Thoracic aorta (tissue), 2 donors: ENCODE measurements around the gene ASPDH. TPM values are rescaled to one million over a fixed set of nuclear protein-coding genes. Genes with fewer than 3 reads are reported as not detected.

Experiments
- ATAC-seq: fragments of 150-250 bp; one replicate; pipeline ENCODE4 v1.8.0; 2017; ENCODE audit warnings: low read depth; ENCODE audit not compliant: insufficient number of reproducible peaks, low FRiP score
- DNase-seq: peaks from one replicate; pipeline ENCODE4 v3.0.0-alpha.2; 2020; ENCODE audit warnings: low spot score
- H3K27ac ChIP-seq, 2 donors: fragments of 200-600 bp; sonication (generic); 1 replicate in 1 of 2; 2 replicates in 1 of 2; pipeline ENCODE4 v1.5.1; 2016; ENCODE audit warnings: mild to moderate bottlenecking in 2 of 2, moderate library complexity in 2 of 2
- H3K27me3 ChIP-seq: fragments of 200-600 bp; sonication (generic); replicated peaks from 2 replicates; pipeline ENCODE4 v1.6.0; 2016; ENCODE audit warnings: mild to moderate bottlenecking; ENCODE audit not compliant: insufficient read depth
- H3K36me3 ChIP-seq: fragments of 200-600 bp; sonication (generic); one replicate; pipeline ENCODE4 v1.5.1; 2016
- H3K4me1 ChIP-seq, 2 donors: fragments of 200-600 bp; sonication (generic); 1 replicate in 1 of 2; 2 replicates in 1 of 2; pipeline versions ENCODE4 v1.5.1 to v1.6.0; 2016; ENCODE audit warnings: low read depth in 2 of 2, mild to moderate bottlenecking in 1 of 2; ENCODE audit not compliant: control insufficient read depth in 1 of 2
- H3K4me3 ChIP-seq: fragments of 200-600 bp; sonication (generic); 2 replicates; pipeline ENCODE4 v1.5.1; 2016; ENCODE audit warnings: mild to moderate bottlenecking
- H3K9me3 ChIP-seq: fragments of 200-600 bp; sonication (generic); 2 replicates; pipeline ENCODE4 v1.5.1; 2016
- total RNA-seq, 2 donors: library from RNA; depleted of rRNA; stranded (reverse); fragments of >200 nt; gene quantifications; one replicate each; pipeline versions ENCODE4 v1.1.0 to v1.2.3, GENCODE V29; 2016
- TF ChIP-seq, protein P1 (sequence below): fragments of 200-600 bp; sonication (generic); IDR thresholded peaks from one replicate; pipeline ENCODE4 v1.5.1; 2019; ENCODE audit warnings: antibody characterized with exemption

The ASPDH gene
- total RNA-seq, 2 donors from 2014 or later = not detected

DNA sequence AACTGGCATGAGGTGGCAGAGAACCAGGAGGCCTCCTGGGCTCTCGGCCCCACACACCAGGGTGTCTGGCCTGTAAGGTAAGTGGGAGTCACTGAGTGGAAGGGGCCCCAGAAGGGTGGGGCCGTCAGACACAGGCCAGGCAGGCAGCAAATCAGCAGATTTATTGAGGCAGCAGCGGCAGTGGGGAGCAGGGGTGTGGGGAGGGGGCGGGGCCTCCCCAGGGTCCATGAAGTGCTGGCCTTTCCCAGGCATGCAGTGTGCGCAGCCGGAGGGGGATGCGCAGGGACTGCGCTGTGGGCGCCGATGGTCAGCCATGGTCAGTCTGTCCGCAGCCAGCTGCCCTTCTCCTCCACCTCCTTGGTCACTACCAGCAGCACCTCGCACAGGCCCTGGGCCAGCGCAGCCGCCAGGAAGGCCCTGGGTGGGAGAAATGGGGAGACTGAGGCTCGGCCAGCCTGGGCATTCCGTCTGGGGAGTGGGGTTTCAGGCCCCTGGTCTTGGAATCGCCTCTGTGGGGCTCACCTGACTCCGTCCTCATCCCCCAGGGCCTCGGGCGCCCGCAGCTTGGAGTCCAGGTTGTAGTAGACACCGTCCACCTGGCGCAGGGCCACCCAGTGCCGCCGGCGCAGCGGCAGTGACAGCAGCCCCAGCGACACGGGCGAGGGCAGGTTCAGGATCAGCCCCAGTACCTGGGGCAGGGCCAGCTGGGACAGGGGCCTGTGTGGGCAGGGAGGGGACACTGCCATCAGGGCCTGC lies 7.7 kb downstream of the ASPDH start:
- H3K4me3 ChIP-seq = no peak overlapping the region
- no peaks in the 10 kb centered on the region for H3K36me3 ChIP-seq
- peaks cover 7 to 10% of the 10 kb centered on the region in 2 donors for H3K4me1 ChIP-seq
- DNase-seq = no peak
- no peak for ATAC-seq
- no peaks in the 10 kb centered on the region for H3K9me3 ChIP-seq
- no peaks in the 10 kb centered on the region for H3K27me3 ChIP-seq
- H3K27ac ChIP-seq = no peak overlapping the region
- TF ChIP-seq, protein P1, sequence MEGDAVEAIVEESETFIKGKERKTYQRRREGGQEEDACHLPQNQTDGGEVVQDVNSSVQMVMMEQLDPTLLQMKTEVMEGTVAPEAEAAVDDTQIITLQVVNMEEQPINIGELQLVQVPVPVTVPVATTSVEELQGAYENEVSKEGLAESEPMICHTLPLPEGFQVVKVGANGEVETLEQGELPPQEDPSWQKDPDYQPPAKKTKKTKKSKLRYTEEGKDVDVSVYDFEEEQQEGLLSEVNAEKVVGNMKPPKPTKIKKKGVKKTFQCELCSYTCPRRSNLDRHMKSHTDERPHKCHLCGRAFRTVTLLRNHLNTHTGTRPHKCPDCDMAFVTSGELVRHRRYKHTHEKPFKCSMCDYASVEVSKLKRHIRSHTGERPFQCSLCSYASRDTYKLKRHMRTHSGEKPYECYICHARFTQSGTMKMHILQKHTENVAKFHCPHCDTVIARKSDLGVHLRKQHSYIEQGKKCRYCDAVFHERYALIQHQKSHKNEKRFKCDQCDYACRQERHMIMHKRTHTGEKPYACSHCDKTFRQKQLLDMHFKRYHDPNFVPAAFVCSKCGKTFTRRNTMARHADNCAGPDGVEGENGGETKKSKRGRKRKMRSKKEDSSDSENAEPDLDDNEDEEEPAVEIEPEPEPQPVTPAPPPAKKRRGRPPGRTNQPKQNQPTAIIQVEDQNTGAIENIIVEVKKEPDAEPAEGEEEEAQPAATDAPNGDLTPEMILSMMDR = no peak

DNA sequence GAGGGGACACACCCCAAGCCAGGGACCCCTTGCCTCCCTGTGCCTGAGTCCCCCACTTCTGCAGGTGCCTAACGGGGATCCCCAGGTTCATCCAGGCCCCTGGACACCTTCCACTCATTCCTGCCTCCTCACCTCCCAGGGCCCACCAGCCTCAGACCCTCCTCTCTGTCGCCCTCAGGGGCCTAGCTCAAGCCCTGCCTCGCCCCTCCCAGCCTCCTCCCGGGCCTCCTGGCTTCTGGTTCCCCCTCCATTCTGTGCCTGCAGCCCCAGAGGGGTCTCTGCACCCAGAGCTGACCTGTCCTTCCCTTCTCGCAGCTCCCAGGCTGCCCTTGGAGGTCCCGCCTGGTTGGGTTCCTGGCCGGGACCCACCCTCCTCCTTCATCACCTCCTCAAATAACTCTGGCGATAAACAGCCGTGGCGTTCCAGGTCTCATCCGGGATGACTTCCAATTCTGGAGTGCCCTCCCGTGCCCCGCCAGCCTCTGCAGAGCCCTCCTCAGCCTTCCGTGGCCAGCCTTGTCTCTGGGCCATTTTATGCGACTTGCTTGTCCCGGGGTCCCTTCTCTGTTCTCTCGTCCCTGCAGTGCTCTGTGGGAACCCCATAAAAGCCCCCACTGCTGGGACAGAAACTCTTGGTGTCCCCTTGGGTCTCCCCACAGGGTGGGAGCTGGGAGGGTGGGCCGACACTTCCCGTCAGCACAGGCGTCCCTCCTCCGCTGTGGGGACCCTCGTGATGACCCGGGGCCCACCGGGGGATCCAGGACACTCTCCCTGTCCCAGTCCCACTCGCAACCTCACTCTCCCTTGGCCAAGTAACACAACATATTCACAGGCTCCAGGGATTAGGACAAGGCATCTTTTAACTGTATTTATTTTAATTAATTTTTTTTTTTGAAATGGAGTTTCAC lies 11.9 kb downstream of the ASPDH start:
- Histone ChIP-seq H3K27me3 (no peaks in the 10 kb centered on the region), H3K4me1 (no peaks in the 10 kb centered on the region), H3K4me3 (no peak overlapping the region), H3K36me3 (no peaks in the 10 kb centered on the region), H3K9me3 (no peaks in the 10 kb centered on the region), H3K27ac (no peak overlapping the region)
- TF ChIP-seq, protein P1 = no peak
- no peak for DNase-seq
- ATAC-seq = no peak

DNA sequence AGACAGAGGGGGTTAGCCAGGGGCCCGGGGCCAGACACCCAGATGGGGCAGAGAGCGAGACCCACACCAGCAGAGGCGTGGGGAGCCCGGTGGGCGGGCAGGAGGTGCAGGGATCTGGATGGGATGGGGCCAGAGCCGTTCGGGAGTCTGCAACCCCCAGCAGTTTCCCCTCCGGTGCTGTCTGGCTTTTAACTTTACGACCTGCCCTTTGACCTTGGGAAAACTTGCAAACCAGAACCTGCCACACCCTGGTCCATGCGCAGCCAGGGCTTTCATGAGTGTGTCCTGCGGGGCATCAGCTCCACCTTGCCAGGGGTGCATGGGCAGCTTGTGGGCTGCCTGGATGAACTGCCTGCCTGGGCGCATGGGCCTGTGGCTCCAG lies 12.5 kb downstream of the ASPDH start:
- H3K4me3 ChIP-seq = no peak overlapping the region
- H3K4me1 ChIP-seq = no peaks in the 10 kb centered on the region
- DNase-seq (no peak), ATAC-seq (no peak)
- H3K36me3 ChIP-seq = no peaks in the 10 kb centered on the region
- TF ChIP-seq, protein P1 = no peak
- no peak overlapping the region for H3K27ac ChIP-seq
- H3K27me3 ChIP-seq = no peaks in the 10 kb centered on the region
- no peaks in the 10 kb centered on the region for H3K9me3 ChIP-seq

DNA sequence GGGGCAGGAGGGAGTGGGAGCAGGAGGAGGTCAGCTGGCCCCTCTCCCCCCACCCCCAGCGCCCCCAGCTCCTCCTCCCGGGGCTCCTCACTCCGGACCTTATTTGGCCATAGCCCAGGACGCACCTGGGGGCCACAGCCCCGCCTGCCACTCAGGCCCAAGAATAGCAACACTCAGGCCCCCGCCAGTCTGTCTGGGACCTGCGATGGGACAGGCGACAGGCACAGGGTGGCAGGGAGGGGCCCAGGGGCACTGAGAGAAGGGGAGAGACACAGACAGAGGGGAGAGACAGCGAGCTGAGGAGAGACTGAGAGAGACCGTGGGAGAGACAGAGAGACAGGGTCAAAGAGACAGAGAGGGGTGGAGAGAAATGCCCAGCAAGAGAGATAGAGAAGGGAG lies 13.0 kb downstream of the ASPDH start:
- TF ChIP-seq, protein P1 = no peak
- Histone ChIP-seq H3K27me3 (no peaks in the 10 kb centered on the region), H3K27ac (no peak overlapping the region), H3K9me3 (no peaks in the 10 kb centered on the region), H3K4me1 (no peaks in the 10 kb centered on the region), H3K4me3 (no peak overlapping the region), H3K36me3 (no peaks in the 10 kb centered on the region)
- no peak for DNase-seq
- no peak for ATAC-seq

DNA sequence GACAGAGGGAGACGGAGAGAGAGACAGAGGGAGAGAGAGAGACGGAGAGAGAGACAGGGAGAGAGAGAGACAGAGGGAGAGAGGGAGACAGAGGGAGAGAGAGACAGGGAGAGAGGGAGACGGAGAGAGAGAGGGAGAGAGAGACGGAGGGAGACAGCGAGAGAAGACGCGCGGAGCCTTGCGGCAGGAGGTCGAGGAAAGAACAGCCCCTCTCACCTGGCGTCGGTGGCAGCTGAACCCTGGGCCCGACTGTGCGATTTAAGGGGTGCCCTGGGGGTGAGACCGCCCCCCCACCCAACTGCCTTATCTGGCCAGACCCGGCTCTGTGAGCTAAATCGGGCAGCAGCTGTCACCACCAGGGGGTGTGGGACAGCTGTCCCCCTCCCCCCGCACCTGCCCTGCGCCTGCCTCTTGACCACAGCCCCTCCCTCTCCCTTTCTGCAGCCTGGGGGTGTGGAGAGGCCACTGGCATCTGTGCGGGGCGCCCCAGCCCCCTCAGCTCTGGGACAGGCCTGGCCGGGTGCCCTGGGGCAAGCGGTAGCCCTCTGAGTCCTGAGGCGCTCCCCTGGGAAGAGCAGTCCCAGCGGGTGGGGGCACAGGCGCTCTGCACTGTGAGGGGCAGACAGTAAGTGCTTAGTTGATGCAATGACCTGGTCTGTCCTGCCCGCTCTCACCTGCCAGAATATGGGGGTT lies 13.5 kb downstream of the ASPDH start:
- TF ChIP-seq, protein P1 = no peak
- Histone ChIP-seq H3K4me1 (no peaks in the 10 kb centered on the region), H3K27me3 (no peaks in the 10 kb centered on the region), H3K27ac (no peak overlapping the region), H3K9me3 (no peaks in the 10 kb centered on the region), H3K36me3 (no peaks in the 10 kb centered on the region), H3K4me3 (no peak overlapping the region)
- no peak for ATAC-seq
- no peak for DNase-seq
